GM12874 (cell line): ENCODE results near the gene GABRD.

Experiments
- TF ChIP-seq, protein P1 (sequence below): IDR thresholded peaks from 2 replicates; pipeline ENCODE4 v1.5.1; 2011; ENCODE audit warnings: low read depth, mild to moderate bottlenecking, control low read depth, low read length, moderate library complexity; ENCODE audit not compliant: insufficient read depth

Gene GABRD

GRCh38 chr1:2019172-2019543 is at the start of gene GABRD:
GABRD (plus strand) TSS chr1:2019345; CDS start chr1:2019424, 79 bp downstream.
- TF ChIP-seq, protein P1, sequence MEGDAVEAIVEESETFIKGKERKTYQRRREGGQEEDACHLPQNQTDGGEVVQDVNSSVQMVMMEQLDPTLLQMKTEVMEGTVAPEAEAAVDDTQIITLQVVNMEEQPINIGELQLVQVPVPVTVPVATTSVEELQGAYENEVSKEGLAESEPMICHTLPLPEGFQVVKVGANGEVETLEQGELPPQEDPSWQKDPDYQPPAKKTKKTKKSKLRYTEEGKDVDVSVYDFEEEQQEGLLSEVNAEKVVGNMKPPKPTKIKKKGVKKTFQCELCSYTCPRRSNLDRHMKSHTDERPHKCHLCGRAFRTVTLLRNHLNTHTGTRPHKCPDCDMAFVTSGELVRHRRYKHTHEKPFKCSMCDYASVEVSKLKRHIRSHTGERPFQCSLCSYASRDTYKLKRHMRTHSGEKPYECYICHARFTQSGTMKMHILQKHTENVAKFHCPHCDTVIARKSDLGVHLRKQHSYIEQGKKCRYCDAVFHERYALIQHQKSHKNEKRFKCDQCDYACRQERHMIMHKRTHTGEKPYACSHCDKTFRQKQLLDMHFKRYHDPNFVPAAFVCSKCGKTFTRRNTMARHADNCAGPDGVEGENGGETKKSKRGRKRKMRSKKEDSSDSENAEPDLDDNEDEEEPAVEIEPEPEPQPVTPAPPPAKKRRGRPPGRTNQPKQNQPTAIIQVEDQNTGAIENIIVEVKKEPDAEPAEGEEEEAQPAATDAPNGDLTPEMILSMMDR: no peak

DNA sequence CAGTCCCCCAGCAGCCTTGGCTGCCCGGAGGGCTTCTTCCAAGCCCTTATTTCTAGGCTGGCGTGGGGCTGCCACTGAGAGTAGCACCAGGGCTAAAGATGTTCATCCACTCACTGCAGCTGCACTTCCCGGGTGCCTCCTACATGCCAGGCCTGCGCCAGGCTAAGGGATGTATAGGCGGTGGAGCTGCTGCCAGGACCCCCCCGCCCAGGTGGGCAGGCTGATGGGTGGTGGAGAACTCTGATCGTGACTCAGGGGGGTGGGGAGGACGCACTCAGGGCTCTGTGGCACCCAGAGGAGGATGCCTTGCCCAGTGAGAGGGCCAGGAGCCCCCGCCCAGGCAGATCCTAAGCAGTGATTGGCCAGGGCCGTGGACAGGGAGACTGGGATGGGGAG is 49.6 kb upstream of the GABRD start:
- TF ChIP-seq, protein P1: no peak

GRCh38 chr1:1969953-1970716 is 49.0 kb upstream of the GABRD start:
- TF ChIP-seq, protein P1: no peak

- TF ChIP-seq, protein P1: no peak
Observed at GRCh38 chr1:1971017-1971416, 48.1 kb upstream of the GABRD start.

- TF ChIP-seq, protein P1: no peak
Observed at GRCh38 chr1:1971688-1972087, 47.5 kb upstream of the GABRD start.

- TF ChIP-seq, protein P1: no peak
Observed at GRCh38 chr1:1972976-1973715, 46.0 kb upstream of the GABRD start.

DNA sequence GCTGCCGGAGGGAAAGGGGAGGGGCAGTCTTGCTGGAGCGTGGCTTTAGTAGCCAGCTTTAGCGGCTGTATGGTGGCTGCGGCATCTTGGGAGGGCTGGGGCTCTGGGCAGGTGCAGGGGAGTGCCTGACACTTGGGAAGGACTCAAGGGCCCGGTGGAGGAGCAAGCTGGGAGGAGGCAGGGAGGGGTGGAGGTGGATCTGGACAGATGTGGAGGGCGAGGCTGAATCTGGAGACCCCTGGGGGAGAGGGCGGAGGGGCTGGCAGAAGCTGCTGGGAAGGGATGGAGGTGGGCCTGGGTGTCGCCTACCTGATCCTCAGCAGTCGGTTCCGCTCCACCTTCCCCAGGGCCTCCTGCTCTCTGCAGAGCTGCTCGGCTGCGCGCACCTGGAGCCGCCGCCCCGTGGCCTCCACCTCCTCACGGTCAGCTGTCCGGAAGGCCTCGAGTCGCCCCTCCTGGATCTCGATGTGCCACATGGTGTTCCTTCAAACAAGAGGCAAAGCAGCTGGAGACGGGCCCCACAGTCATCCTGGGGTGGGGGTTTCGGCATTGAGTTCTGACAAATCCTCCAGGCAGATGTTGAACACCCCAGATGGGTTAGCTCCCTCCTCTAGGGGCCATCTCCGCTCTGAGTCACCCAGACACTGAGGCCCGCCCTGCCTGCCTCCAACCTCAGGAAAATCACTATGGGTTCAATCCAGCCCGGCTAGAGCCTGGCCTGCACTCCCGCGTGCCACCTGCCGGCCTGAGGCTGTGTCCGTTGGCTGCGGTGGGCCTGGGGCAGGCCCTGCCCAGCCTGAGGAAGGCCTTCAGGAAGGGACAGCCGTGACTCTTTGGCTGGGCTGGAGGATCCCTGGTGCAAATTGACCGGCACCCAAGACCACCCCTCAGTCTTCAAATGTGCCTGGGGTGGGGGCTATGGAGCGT is 45.2 kb upstream of the GABRD start:
- TF ChIP-seq, protein P1: no peak
